Glomerular endothelial cell (primary cell): ENCODE results near the gene GPRC5B. TPM values are rescaled to one million over a fixed set of nuclear protein-coding genes. Genes with fewer than 3 reads are reported as not detected.

Experiments used
- DNase-seq: peaks from one replicate; pipeline ENCODE4 v3.0.0-alpha.2; 2011; ENCODE audit warnings: low read depth, low spot score; ENCODE audit errors: extremely low read depth
- total RNA-seq: library from RNA; depleted of rRNA; stranded (reverse); fragments of >200 nt; gene quantifications from 2 replicates; pipeline ENCODE4 v1.2.3, GENCODE V29; 2015

Gene GPRC5B
- total RNA-seq, 1 donor from 2014 or later, result 109 TPM

GRCh38 chr16:19874026-19874425 lies 10.6 kb downstream of the GPRC5B start:
- DNase-seq, result no peak

GRCh38 chr16:19872935-19873334 lies 11.7 kb downstream of the GPRC5B start:
- DNase-seq, result no peak

GRCh38 chr16:19872179-19872863 lies 12.3 kb downstream of the GPRC5B start:
- DNase-seq, result no peak

GRCh38 chr16:19871721-19872120 lies 12.9 kb downstream of the GPRC5B start:
- DNase-seq, result no peak

- DNase-seq, result no peak
These were observed 16.2 kb downstream of the GPRC5B start for GRCh38 chr16:19868421-19868820.

GRCh38 chr16:19864566-19864965 lies 20.1 kb downstream of the GPRC5B start:
- no peak for DNase-seq

GRCh38 chr16:19863990-19864389 lies 20.7 kb downstream of the GPRC5B start:
- no peak for DNase-seq

- DNase-seq, result no peak
These were observed 22.8 kb downstream of the GPRC5B start for GRCh38 chr16:19861811-19862327.

GRCh38 chr16:19861133-19861532 lies 23.5 kb downstream of the GPRC5B start:
- no peak for DNase-seq

GRCh38 chr16:19860166-19861041 lies 24.2 kb downstream of the GPRC5B start:
- no peak for DNase-seq

- no peak for DNase-seq
These were observed 25.0 kb downstream of the GPRC5B start for GRCh38 chr16:19859603-19860002.

- DNase-seq, result no peak
These were observed 25.5 kb downstream of the GPRC5B start for GRCh38 chr16:19859166-19859565.

- DNase-seq, result peak; percentile 77
These were observed 26.2 kb downstream of the GPRC5B start for GRCh38 chr16:19858340-19859018.

- no peak for DNase-seq
These were observed 26.9 kb downstream of the GPRC5B start for GRCh38 chr16:19857593-19858339.

GRCh38 chr16:19856120-19856519 lies 28.5 kb downstream of the GPRC5B start:
- no peak for DNase-seq

GRCh38 chr16:19854543-19854876 lies 30.1 kb downstream of the GPRC5B start:
- DNase-seq, result no peak

- no peak for DNase-seq
These were observed 30.7 kb downstream of the GPRC5B start for GRCh38 chr16:19853742-19854542.

- no peak for DNase-seq
These were observed 31.4 kb downstream of the GPRC5B start for GRCh38 chr16:19853132-19853741.

- no peak for DNase-seq
These were observed 33.2 kb downstream of the GPRC5B start for GRCh38 chr16:19851476-19851875.
